Mucosa of descending colon (tissue), 3 donors: Measurements from ENCODE around the gene MMD2. TPM values are rescaled to one million over a fixed set of nuclear protein-coding genes. Genes with fewer than 3 reads are reported as not detected.
A peak's percentile ranks its signal among the peaks of the same experiment; 100 is the strongest.

Source experiments
- ATAC-seq: fragments of 200-7000 bp; cut with Tn5 transposase; one replicate; pipeline ENCODE4 v1.9.1; 2020; ENCODE audit warnings: mild to moderate bottlenecking, moderate library complexity
- DNase-seq, 3 donors: peaks; one replicate each; pipeline ENCODE4 v3.0.0-alpha.2; 2020
- H3K36me3 ChIP-seq: fragments of 200-600 bp; one replicate; pipeline ENCODE4 v1.8.0; 2021; ENCODE audit warnings: low read depth, mild to moderate bottlenecking
- H3K4me1 ChIP-seq: fragments of 200-600 bp; one replicate; pipeline ENCODE4 v1.8.0; 2021; ENCODE audit warnings: low read depth, mild to moderate bottlenecking
- H3K4me3 ChIP-seq: fragments of 200-600 bp; one replicate; pipeline ENCODE4 v1.8.0; 2021; ENCODE audit warnings: mild to moderate bottlenecking
- H3K9me3 ChIP-seq: fragments of 200-600 bp; one replicate; pipeline ENCODE4 v1.8.0; 2021; ENCODE audit warnings: mild to moderate bottlenecking
- intact Hi-C, 2 donors: fragments of 100-400 bp; cut with DNase I in 1 of 2; cut with micrococcal nuclease in 1 of 2; formaldehyde crosslinking; loops; one replicate each; pipeline versions ENCODE4 v1.11.0 to v1.11.1; 2022; cut with DNase I, micrococcal nuclease
- total RNA-seq, 3 donors: library from RNA; stranded (reverse); fragmentation: NEBNext Ultra II Directional in 2 of 3; extraction: Animal tissue kit (Norgen Biotek cat#: 25700) in 2 of 3; gene quantifications; one replicate each; pipeline versions ENCODE4 v1.2.1 to v1.2.4, GENCODE V29; 2021 to 2023
- TF ChIP-seq, protein P1 (sequence below): fragments of 200-600 bp; IDR thresholded peaks from one replicate; pipeline ENCODE4 v1.8.0; 2022; ENCODE audit warnings: antibody characterized with exemption, mild to moderate bottlenecking
- donor health status: DM: no; HTN: no; CAD: no; lungs with moderate emphysema.
- donor health status: DM: no; HTN: no; CAD: no.
- donor health status: DM: no; HTN: yes; CAD: no.

The MMD2 gene
- total RNA-seq, 3 donors from 2014 or later = 0.47 TPM; not detected in 2

- Histone ChIP-seq H3K9me3 (no peaks in the 10 kb centered on the region), H3K4me1 (no peaks in the 10 kb centered on the region), H3K36me3 (no peaks in the 10 kb centered on the region), H3K4me3 (no peak overlapping the region)
- ATAC-seq (no peak), DNase-seq (no peak)
- intact Hi-C loops = no loop called here
- TF ChIP-seq, protein P1, sequence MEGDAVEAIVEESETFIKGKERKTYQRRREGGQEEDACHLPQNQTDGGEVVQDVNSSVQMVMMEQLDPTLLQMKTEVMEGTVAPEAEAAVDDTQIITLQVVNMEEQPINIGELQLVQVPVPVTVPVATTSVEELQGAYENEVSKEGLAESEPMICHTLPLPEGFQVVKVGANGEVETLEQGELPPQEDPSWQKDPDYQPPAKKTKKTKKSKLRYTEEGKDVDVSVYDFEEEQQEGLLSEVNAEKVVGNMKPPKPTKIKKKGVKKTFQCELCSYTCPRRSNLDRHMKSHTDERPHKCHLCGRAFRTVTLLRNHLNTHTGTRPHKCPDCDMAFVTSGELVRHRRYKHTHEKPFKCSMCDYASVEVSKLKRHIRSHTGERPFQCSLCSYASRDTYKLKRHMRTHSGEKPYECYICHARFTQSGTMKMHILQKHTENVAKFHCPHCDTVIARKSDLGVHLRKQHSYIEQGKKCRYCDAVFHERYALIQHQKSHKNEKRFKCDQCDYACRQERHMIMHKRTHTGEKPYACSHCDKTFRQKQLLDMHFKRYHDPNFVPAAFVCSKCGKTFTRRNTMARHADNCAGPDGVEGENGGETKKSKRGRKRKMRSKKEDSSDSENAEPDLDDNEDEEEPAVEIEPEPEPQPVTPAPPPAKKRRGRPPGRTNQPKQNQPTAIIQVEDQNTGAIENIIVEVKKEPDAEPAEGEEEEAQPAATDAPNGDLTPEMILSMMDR = no peak
Observed at GRCh38 chr7:4937411-4937810, 21.6 kb downstream of the MMD2 start.

DNA sequence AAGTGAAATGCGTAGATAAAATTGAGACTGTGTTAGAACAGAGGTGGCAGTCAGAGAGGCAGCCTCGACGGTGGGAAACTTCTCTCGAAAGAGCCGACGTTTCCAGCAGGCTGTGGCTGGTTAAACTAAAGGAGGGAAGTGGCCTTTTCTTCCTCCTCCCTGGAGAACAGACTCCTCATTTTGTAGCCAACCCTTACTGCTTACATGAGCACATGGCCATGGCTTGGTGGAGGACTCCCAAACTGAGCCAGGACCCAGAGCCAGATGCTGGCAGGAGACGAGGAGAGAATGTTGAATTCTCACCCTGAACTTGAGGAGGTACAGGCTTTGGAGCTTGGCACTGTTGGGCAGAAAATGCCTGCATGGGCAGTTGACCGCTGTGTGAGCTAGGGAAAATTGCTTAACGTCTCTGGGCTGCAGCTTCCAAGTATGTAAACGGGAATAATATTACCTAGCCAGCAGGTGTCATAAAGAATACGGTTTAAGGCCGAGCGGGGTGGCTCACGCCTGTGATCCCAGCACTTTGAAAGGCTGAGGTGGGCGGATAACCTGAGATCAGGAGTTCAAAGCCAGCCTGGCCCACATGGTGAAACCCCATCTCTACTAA lies 24.5 kb downstream of the MMD2 start:
- intact Hi-C loops = no loop called here
- H3K4me1 ChIP-seq = no peaks in the 10 kb centered on the region
- no peaks in the 10 kb centered on the region for H3K36me3 ChIP-seq
- TF ChIP-seq, protein P1 = no peak
- no peaks in the 10 kb centered on the region for H3K9me3 ChIP-seq
- DNase-seq (no peak), ATAC-seq (no peak)
- no peak overlapping the region for H3K4me3 ChIP-seq

GRCh38 chr7:4931943-4932342 lies 27.0 kb downstream of the MMD2 start:
- no peaks in the 10 kb centered on the region for H3K36me3 ChIP-seq
- intact Hi-C loops = no loop called here
- TF ChIP-seq, protein P1 = no peak
- H3K4me1 ChIP-seq = no peaks in the 10 kb centered on the region
- no peak overlapping the region for H3K4me3 ChIP-seq
- DNase-seq = peak in 1 of 3 donors; percentile 33
- ATAC-seq = peak; percentile 61
- no peaks in the 10 kb centered on the region for H3K9me3 ChIP-seq

DNA sequence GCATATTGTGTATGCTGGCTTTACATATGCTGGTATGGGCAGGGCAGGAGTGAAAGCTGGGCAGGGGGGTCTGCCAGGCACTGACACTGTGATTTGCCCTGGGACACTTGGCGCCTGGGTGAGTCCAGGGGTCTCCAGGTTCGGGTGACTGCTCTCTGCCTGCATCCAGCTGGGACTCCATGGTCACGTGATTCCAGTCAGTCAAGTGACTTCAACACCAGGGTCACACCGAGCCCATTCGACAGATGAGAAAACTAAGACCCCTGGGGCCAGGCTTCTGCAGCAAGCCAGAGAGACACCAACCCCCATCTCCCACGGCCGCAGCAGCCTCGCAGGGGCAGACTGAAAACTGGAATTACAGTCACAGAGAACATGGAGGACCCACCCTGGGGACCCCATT lies 30.0 kb downstream of the MMD2 start:
- Histone ChIP-seq H3K36me3 (no peaks in the 10 kb centered on the region), H3K9me3 (no peaks in the 10 kb centered on the region), H3K4me1 (no peaks in the 10 kb centered on the region), H3K4me3 (no peak overlapping the region)
- intact Hi-C loops = no loop called here
- no peak for DNase-seq
- TF ChIP-seq, protein P1 = no peak
- no peak for ATAC-seq

GRCh38 chr7:4928445-4928844 lies 30.5 kb downstream of the MMD2 start:
- DNase-seq (no peak), ATAC-seq (no peak)
- TF ChIP-seq, protein P1 = no peak
- Histone ChIP-seq H3K36me3 (no peaks in the 10 kb centered on the region), H3K4me3 (no peak overlapping the region), H3K9me3 (no peaks in the 10 kb centered on the region), H3K4me1 (no peaks in the 10 kb centered on the region)
- intact Hi-C loops = no loop called here
